H1 (cell line): Measurements from ENCODE around the gene POLL. TPM values are rescaled to one million over a fixed set of nuclear protein-coding genes. Genes with fewer than 3 reads are reported as not detected.

Experiments
- SRF ChIP-seq: IDR thresholded peaks from 2 replicates; pipeline ENCODE4 v1.6.1; 2011; ENCODE audit warnings: mild to moderate bottlenecking, low read depth, low read length, moderate library complexity
- polyA plus RNA-seq, 7 experiments: library from polyadenylated mRNA; depleted of rRNA in 3 of 7; stranded (reverse) in 5 of 7; unstranded in 2 of 7; fragments of >200 nt in 5 of 7; fragments of 200-250 nt in 2 of 7; gene quantifications; 1 replicate in 5 of 7; 2 replicates in 1 of 7; 4 replicates in 1 of 7; pipeline versions ENCODE4 v1.2.1 to v1.2.3, GENCODE V29; 2011 to 2013; ENCODE audit warnings: missing spikeins in 2 of 7, mixed read lengths in 2 of 7
- total RNA-seq: library from RNA; stranded (reverse); fragmentation: NEBNext Ultra II Directional; extraction: Animal tissue kit (Norgen Biotek cat#: 25700); gene quantifications from 2 replicates; pipeline ENCODE4 v1.2.1, GENCODE V29; 2021

The POLL gene
- total and polyA plus RNA-seq, 2 of the 8 experiments (the other 6 are each of a cell fraction or from before 2014, with no cell fraction given) = 26.1 to 45.9 TPM

DNA sequence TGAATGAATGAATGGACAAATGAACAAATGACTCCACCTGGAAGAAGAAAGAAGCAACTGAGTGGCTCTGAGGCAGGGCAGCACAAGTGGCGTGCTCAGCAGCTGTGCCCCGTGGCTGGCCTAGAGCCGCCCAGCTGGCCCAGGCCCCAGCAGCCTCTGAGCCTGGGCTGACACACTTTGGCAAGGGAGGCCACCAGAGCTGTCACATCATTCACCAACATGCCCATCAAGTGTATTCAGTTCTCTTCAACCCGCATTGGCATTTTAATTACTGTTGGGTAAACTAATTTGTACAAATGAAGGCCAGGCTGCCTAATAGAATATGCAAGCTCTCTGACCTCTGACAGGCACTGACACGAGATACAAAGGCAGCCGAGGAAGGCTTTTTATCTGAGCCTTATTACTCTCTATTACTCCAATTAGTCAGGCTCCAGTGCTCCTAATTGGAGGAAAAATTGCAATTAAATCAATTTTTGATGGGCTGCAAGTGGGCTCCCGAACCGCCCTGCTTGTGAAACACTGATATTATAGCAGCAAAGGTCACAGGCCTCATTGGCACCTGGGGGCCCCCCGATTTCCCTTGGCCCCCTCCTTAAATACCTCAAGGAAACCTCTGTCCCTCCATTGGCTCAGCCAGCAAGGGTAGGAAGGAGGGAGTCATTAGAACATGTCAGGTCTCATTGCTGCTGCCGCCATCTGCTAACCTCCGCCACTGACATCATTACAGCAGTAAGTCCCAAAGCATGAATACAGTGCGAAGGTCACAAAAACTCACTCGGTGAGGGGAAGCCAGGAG is 42.0 kb upstream of the POLL start (continued):
- no peak for TF ChIP-seq SRF
